H54 (cell line): ENCODE results near the gene ANO7.

ENCODE experiments used
- DNase-seq: peaks from one replicate; pipeline ENCODE4 v3.0.0; 2011; ENCODE audit warnings: low spot score, mixed read lengths; ENCODE audit not compliant: insufficient read length
- FAIRE-seq: peaks from 3 replicates; lab custom pipeline; 2011; peaks lifted over from hg19 to GRCh38; lab: Jason Lieb, UNC
- POLR2A ChIP-seq: IDR thresholded peaks from 2 replicates; pipeline ENCODE4 v1.6.1; 2011; ENCODE audit warnings: low read depth, mild to moderate bottlenecking, low read length

The ANO7 gene

DNA sequence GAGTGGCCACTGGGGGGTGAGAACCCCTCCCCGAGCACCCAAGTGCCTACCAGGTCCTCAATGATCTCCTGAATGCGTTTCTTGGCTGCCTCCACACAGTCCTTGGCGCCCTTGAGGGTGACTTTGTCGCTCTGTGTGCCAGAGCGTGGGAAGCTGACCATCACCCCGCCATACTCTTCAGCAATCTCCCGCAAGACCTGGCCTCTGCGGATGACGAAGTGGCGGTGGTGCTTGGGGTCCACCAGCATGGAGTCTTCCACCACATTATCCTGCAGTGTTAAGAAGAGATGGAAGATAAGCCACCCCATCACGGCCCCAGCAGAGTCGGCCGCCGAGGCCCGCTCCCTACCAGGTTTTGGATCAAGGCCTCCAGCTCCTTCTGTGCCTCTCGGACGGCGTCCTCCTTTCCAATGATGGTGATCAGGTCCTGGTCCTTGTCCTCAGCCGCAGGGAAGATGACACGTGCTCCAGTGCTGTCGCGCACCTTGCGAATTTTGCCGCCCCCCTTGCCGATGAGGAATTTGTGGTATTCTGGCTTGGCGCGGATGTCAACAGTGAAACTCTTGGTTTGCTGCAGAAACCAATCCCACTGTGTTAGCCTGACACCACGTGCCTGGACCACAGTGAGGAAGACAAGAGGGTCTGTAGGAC is 51.2 kb downstream of the ANO7 start:
- TF ChIP-seq POLR2A, result no peak
- no peak for FAIRE-seq

DNA sequence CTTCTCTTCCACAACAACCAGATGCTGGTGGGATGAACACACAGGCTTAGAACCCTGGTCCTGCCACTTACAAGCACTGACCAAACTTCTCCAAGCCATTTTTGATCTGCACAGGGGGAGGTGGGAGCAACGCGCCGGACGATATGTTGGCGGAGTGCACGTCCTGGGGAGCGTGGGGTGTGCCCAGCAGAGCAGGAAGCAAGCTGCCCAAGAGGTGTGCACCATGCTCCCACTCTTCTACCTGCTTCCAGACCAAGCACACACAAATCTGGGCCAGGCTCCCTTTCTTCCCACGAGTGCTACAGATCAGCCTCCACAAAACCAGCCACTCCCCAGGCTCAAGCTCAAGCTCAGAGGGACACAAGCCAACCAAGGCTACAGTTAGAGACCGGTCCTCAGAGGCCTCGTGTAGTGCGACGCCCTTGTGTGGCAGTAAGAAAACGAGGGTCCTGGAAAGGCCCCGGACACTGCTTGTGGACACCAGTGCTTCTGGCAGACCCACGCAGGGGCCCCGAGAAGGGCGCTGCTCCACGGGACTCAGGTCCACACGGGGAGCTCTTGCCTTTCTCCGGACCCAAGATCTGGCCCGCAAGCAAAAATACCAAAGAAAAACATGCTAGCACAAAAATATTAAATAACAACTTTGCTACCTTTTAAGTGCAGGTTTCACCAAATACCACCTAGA is 52.0 kb downstream of the ANO7 start:
- FAIRE-seq (no peak), DNase-seq (no peak)
- TF ChIP-seq POLR2A, result no peak

More for the DNA sequence above, 51.2 kb downstream of the ANO7 start:
- no peak for DNase-seq

DNA sequence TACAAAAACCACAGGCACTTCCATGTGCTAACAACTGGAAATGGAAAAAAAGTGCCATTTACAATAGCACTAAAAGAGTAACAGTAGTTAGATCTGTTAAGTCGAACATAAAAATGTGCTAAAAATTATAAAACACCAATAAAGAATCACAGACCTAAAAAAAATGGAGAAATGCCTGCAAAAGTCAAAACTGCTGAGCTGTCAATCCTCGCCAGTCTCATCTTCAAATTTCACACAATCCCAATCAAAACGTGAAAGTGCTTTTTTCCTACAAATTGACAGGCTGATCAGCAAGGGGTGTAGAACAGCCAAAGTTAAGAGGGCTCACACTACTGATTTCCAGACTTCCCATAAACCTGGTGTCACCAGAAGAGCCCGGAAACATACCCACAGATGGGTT is 53.2 kb downstream of the ANO7 start:
- FAIRE-seq (no peak), DNase-seq (no peak)
- no peak for TF ChIP-seq POLR2A

DNA sequence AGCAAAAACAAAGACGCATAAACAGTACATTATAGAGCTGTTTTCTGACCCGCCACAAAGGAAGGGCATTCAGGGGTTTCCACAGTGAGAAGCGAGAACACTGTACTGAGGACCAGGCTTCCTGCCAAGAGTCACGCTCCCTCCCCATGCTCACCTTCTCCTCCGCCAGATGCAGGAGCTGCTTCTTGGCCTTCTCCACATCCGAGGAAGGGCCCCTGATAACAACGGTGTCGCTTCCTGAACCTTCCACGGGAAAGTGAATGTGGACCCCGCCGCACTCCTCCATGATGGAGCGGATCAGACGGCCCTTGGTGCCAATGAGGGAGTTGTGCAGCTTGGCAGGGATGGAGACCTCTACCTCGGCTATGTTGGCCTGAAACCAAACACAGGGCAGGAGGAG is 53.8 kb downstream of the ANO7 start:
- FAIRE-seq, result no peak
- DNase-seq, result no peak
- no peak for TF ChIP-seq POLR2A

DNA sequence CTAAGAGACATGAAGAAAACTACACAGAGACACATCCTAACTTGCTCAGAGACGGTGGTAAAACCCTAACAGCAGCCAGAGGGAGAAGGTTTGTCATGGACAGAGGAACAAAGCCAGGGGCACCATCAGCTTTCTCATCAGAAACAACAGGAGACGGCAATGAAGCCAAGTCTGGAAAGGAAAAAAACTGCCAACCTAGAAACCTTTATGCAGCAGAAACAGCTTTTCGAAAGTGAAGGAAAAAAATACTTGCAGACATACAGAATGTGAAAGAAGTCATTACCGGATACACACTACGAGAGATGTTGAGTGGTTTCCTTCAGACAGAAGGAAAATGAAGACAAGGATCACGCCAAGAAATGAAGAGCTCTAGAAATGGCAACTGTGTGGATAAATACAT is 55.9 kb downstream of the ANO7 start:
- FAIRE-seq, result no peak
- DNase-seq, result no peak
- no peak for TF ChIP-seq POLR2A

DNA sequence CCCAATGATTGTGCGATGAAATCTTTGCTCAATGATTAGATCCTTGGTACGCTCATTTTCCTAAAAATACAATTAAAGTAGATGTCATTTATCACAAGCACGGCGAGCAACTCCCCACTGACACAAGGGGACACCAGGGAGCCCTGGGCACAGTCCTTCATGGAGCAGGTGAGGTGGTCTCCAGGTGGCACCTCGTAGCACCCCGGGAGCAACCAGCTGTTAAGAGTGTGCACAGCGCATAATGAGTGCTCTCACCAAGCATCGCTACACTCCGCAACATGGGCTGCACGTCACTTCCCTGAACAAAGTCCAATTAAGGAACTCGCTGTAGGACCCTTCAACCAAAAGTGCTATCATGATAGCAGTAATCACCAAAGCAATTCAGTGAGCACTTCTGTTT is 59.8 kb downstream of the ANO7 start:
- no peak for TF ChIP-seq POLR2A
- DNase-seq, result no peak
- FAIRE-seq, result no peak

DNA sequence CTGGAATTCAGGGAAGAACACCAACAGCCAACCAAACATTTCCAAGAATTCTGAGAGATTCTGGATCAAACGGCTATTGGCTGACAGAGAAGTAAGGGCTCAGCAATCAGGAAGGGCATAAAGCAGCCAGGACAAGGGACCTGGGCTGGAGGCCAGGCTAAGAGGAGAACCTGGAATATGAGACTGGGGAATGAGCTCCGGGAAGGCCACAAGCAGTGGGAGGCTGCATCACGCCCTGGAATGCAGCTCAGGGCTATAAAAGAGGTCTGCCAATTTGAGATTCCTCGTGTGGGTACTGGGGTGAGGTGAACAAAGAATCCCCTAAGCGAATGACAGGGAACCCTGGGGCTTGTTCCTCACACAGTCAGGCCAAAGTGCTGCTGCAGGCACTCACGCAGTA is 60.4 kb downstream of the ANO7 start:
- FAIRE-seq, result no peak
- no peak for TF ChIP-seq POLR2A
- no peak for DNase-seq

DNA sequence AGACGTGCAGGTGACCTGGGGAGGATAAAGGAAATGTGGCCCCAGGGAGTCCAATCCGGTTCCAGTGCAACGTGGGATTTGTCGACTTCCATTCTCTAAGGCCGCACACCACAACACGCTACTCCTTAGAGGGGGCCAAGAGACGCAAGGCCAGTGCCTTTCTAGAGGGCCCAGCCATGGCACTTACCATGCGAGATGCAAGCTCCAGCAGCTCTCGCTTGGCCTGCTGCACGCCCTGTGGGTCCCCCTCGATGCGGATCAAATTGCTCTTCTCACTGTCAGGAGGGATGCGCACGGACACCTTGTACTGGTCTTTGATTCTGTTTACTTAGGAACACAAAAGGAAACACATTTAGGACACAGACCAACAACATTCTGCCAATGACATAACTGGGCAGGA is 61.2 kb downstream of the ANO7 start:
- FAIRE-seq, result no peak
- no peak for DNase-seq
- TF ChIP-seq POLR2A, result no peak

DNA sequence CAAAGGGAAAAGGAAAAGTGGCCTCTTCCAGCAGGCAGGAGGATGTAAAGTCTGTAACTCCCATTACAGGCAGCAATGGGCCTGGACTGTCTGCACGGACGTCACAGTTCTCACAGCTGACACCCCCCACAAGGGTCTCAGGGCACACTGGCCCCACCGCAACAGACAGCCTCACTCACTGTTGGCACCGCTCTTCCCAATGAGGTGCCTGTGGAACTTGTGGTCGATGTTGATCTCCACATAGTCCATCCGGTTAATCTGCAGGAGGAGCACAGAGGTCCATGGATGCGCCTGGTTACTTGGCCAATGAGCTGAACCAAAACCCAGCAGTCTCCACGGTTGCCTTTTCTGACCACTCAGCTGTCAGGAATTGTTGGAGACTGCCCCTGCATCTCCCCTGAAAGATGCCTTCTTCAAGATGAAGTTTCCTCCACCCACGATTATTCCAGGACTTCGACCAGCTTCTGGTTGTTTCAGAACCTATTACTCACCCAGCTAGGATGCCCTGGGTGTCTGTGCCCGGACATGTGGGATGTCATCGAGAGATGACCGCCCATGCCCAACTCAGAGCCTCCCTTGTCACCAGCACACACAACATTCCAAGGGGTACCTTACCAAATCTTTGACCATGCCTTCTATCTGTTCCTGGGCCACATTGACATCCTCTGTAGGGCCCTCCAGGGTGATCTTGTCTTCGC is 64.5 kb downstream of the ANO7 start:
- TF ChIP-seq POLR2A, result no peak
- FAIRE-seq (no peak), DNase-seq (no peak)

DNA sequence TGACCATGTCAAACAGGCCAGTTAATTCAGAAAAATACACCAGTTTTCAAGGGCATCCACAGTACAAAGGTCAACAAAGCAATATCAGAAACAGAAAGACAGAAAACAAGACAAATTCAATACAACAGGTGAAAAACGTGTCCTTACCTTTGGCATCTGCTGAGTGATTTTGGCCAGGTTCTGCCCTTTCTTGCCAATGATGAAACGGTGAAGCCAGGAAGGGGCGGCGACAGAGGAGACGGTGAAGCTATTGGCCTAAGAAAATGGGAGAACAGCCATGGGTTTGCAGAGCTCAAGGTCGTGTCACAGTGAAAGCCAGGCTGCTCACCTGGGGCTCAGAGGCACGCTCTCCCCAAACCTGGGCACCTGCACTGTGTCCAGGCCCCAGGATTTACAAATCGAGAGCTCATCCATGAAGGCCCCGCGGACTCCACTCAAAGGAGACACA is 66.5 kb downstream of the ANO7 start:
- TF ChIP-seq POLR2A, result no peak
- DNase-seq (no peak), FAIRE-seq (no peak)

DNA sequence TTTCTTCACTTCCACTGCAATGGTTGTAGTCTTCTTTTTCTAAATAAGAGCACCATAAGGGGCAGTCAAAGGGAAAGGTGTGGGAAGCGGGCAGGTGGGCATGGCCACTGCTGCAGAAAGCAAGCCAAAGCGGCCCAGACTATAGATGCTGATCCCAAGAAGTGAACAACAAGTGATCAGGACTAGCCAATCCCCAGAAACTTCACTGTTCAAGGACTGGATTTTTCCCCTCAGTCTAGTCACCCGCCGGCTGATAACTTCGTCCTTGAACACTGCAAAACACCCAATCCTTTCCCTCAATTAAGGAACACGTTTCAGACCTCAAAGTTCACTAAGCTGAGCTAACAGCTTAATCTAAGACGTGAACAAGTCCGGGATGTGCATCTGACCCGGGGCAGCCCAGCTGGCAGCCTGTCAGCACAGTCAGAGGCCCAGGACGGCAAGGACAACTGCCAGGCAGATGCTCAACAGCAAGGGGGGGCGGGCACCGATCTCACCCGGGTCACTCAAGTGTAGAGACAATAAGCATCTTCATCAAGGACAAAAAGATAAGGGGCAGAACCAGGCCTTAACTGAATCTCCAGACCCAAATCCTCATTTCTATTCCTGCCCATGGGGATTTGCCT is 67.2 kb downstream of the ANO7 start:
- TF ChIP-seq POLR2A, result no peak
- DNase-seq (no peak), FAIRE-seq (no peak)

DNA sequence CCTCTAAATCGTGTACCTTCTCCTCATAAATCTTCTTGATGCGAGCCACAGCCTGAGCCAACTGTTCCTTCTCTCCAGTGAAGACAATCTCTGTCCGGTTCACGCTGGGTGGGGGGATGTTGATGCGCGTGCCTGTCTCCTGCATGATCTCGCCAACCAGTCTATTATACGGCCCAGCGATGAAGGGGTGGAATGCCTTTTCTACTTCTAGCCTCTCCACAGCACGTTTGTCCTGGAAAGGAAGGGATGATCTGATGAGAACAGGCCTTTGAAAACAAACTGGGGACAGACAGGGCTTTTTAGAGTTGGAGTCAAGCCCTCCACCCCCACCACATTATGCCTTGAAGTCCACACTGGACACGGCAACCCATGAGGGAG is 67.7 kb downstream of the ANO7 start:
- no peak for FAIRE-seq
- DNase-seq, result no peak
- no peak for TF ChIP-seq POLR2A

DNA sequence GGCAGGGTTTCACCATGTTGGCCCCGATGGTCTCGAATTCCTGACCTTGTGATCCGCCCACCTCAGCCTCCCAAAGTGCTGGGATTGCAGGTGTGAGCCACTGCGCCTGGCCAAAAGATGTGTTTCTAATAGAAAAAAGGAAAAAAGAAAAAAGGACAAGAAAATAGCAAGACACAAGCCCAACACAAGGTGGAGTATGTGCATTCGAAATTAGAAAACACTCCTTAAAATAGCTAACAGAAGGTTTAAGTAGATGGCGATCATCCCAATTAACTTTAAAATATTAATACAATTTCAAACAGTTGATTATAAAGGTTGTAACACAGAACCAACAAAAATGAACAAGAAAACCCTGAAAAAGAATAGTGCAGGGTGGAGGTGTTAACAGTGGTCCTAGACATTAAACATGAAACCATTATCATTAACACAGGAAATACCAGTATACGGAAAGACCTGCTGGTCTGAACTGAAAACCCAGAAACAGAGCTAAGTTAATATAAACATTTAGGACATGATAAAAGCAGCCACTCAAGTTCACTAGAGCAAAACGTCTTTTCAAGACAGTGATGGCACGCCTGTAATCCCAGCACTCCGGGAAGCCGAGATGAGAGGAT is 69.0 kb downstream of the ANO7 start:
- TF ChIP-seq POLR2A, result no peak
- DNase-seq, result no peak
- FAIRE-seq, result no peak
